Measurements from ENCODE around the gene NFKBIA. TPM values are rescaled to one million over a fixed set of nuclear protein-coding genes. Genes with fewer than 3 reads are reported as not detected.
A peak's percentile ranks its signal among the peaks of the same experiment; 100 is the strongest.
"Not testable (repeated sequence)": the region's sequence is repeated elsewhere in the genome, so short reads cannot be mapped to it uniquely, and the experiment has no call there.

Gene NFKBIA
- total RNA-seq, 2 experiments from 2014 or later = 102 to 109 TPM

DNA sequence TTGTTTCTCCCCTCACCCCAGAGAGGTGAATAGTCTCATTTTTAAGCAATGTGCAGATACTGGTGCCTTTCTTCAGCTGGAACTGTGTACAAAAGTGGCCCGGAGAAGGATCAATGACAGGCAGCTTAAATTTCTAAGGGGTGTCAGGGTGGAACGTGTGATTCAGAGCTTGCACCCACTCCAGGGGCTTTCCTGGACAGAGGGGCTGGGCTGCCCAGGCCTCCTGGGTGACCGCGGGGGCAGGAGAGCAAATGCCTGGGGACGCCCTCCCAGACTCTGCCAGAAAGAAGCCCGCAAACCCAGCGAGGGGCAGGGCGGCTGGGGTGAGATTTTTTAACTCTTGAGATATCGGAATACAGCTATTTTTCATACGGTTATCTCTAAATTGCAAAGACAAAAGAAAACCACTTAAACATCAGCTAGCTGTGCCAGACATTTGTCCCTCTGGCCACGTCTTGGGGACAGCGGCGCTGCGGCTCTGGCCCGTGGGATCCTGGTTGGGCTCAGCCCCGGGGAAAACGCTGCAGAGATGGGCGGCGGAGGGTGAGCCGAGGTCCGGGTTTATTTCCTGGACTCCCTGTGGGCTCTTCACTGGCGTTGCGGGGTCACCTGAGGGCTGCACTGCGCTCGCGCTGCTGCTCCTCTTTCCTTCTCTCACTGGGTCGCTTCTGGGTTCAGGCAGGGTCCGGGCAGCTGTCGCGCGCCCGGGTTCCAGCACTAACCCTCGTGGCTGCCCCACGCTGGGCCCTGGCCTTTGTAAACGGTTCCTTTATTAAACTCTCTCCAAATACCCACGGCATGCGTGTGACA is 35.8 kb downstream of the NFKBIA start:
- Mint-ChIP-seq H3K27me3 (no peaks in the 10 kb centered on the region), H3K4me1 (peaks cover 33% of the 10 kb centered on the region), H3K36me3 (ENCODE audit: low read depth) (no peaks in the 10 kb centered on the region), H3K27ac (no peak overlapping the region), H3K9me3 (peaks cover 10% of the 10 kb centered on the region), H3K4me3 (no peak overlapping the region)
- no peak for DNase-seq
- CTCF ChIA-PET = interaction anchor here (1.3 to 1.4 kb wide), 2 partner anchors 30 to 53 kb away, joined by 3 to 4 read pairs; no protein-coding TSS in a partner anchor
- POLR2A ChIA-PET = interaction anchor here (0.9 to 1.6 kb wide), 2 partner anchors 8 to 35 kb away, joined by 3 to 9 read pairs; partner anchors contain the start of gene NFKBIA

DNA sequence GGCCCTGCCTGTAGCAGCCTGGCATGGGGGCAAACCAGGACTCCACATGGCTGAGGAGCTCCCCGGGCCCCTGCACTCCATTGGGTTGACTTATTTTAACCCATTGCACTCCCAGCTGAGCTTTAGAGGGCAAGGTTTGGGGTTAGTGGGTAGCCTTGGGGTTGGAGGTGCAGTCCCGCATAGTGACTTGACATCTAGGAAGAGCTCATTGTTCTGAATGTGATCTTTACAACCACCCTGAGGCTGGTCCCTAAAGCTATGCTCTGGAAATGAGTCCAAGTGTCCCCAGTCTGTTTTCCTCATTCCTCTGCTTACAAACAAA is 36.4 kb downstream of the NFKBIA start:
- Mint-ChIP-seq H3K4me1 (peaks cover 33% of the 10 kb centered on the region), H3K9me3 (peaks cover 10% of the 10 kb centered on the region), H3K4me3 (no peak overlapping the region), H3K36me3 (ENCODE audit: low read depth) (no peaks in the 10 kb centered on the region), H3K27ac (no peak overlapping the region), H3K27me3 (no peaks in the 10 kb centered on the region)
- ChIA-PET CTCF (interaction anchor here (1.3 to 1.4 kb wide), 2 partner anchors 30 to 54 kb away, joined by 3 to 4 read pairs; no protein-coding TSS in a partner anchor), POLR2A (interaction anchor here (0.8 to 2.2 kb wide), 5 partner anchors 8 to 76 kb away, joined by 3 to 9 read pairs (median 4); partner anchors contain the start of genes NFKBIA and PSMA6)
- no peak for DNase-seq

DNA sequence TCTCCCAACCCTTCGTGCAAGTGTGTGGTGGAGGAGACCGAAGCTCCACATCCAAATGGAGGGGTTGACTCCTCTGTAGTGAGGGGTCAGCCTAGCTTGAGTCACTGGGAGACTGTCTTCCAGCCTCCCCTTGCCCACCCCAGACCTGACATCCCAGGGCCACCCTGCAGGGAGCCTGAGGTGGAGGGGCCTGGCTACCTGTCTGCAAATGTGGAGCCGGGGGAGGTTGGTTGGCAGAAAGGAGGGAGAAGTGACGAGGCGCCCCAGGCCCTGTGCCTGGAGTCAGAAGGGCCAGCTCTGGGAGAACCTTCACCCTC is 37.5 kb downstream of the NFKBIA start:
- no peak for DNase-seq
- Mint-ChIP-seq H3K9me3 (peaks cover 10% of the 10 kb centered on the region), H3K4me3 (no peak overlapping the region), H3K27ac (no peak overlapping the region), H3K36me3 (ENCODE audit: low read depth) (no peaks in the 10 kb centered on the region), H3K27me3 (no peaks in the 10 kb centered on the region), H3K4me1 (peaks cover 33% of the 10 kb centered on the region)
- CTCF ChIA-PET = interaction anchor here (1.1 kb wide), 1 partner anchor 83 kb away, joined by 3 read pairs; no protein-coding TSS in a partner anchor
- POLR2A ChIA-PET = interaction anchor here (2.2 to 2.6 kb wide), 2 partner anchors 36 to 75 kb away, joined by 6 to 26 read pairs; partner anchors contain the start of genes NFKBIA and PSMA6

DNA sequence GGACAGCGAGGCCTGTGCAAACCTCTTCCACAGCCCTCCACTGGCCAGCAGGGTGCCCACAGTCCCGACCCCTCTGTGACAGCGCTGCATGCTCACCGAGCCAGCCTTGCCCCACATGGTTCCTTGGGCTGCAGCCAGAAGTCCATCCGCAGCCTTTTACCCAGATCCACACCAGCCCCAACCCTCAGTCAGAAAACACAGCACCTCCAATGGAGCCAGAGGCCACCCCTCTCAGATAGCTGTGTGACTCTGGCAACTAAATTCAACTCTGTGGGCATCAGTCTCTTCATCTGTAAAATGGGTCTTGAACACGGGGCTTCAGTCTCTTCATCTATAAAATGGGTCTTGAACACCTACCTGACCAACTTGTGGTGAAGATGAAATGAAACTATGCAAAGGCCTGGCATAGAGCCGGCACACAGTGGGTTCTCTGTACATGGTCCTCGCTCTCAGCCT is 38.0 kb downstream of the NFKBIA start:
- Mint-ChIP-seq H3K27me3 (no peaks in the 10 kb centered on the region), H3K4me1 (peaks cover 33% of the 10 kb centered on the region), H3K27ac (no peak overlapping the region), H3K36me3 (ENCODE audit: low read depth) (no peaks in the 10 kb centered on the region), H3K4me3 (no peak overlapping the region), H3K9me3 (peaks cover 10% of the 10 kb centered on the region)
- ChIA-PET CTCF (interaction anchor here (1.1 kb wide), 1 partner anchor 83 kb away, joined by 3 read pairs; no protein-coding TSS in a partner anchor), POLR2A (interaction anchor here (1.6 to 2.6 kb wide), 3 partner anchors 8 to 75 kb away, joined by 4 to 26 read pairs (median 6); partner anchors contain the start of genes NFKBIA and PSMA6)
- DNase-seq = no peak

DNA sequence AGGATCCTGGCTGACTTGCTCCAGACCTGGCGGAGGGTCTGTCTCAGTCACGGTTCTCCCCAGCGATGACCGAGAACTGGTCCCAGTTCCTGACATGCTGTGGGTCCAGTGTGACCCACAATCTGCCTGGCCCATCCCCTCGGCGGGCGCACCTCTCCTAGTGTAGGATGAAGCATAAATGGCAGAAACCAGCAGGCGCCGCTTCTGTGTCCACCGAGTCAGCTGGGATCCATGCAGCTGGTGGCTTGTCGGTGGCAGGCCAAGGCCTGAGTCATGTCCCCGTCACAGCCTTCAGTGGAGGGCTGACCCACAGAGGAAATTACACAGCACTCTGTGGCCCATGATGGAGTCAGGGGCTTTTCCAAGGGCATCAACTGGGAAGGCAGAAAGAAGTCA is 38.5 kb downstream of the NFKBIA start:
- Mint-ChIP-seq H3K4me3 (no peak overlapping the region), H3K9me3 (peaks cover 6% of the 10 kb centered on the region), H3K36me3 (ENCODE audit: low read depth) (no peaks in the 10 kb centered on the region), H3K27me3 (no peaks in the 10 kb centered on the region), H3K4me1 (peaks cover 33% of the 10 kb centered on the region), H3K27ac (peak overlapping the region; percentile 66)
- POLR2A ChIA-PET = interaction anchor here (1.2 to 2.6 kb wide), 9 partner anchors 8 to 80 kb away, joined by 4 to 26 read pairs (median 7); partner anchors contain the start of genes NFKBIA and PSMA6
- CTCF ChIA-PET = interaction anchor here (1.2 to 1.7 kb wide), 4 partner anchors 33 to 74 kb away, joined by 3 to 11 read pairs (median 4); partner anchors contain the start of genes NFKBIA and PSMA6
- peak; percentile 36 for DNase-seq

DNA sequence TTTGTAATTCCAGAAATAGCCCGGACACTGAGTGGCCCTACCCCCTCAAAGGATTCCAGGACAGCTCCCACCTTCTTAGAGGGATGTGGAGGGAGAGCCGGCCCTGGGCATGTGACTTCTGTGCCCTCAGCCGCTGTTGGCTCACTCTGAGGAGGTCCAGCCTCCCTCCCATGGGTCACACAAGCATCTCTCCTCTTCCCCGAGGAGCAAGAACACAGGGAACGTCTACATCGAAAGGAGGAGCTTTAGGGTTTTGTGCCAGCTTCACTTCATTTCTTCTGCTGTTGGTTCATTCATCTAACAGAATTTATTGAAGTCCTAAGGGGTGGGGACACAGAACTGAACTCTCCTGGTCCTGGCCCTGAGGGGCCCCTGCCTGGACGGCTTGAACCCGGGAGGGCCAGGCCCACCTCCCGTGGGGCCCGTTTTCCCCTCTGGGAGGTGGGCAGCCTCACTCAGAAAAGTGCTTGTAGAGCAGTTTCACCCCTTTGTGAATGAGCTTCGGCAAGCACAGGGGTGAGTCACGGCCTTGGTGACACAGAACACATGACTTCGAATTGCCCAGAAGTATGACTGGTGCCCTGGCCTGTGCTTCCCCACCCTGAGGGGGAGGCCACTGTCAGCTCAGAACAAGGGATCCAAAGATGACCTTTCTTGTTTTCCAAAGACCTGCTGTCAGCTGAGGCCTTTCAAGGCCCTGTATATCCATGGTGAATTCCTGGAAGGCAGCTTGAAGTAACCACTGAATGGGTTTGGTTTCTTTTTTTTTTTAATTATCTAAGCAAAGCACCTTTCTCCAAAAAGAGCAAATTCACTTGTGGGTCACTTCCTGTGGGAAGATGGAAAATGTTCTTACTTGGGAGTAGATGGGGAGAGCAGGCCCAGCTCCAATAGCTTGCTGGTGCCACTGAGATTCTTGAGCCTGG is 39.2 kb downstream of the NFKBIA start:
- no peaks in the 10 kb centered on the region for H3K27me3 Mint-ChIP-seq
- peaks cover 33% of the 10 kb centered on the region for H3K4me1 Mint-ChIP-seq
- no peaks in the 10 kb centered on the region for H3K36me3 Mint-ChIP-seq (ENCODE audit: low read depth)
- ChIA-PET POLR2A (interaction anchor here (0.5 to 2.6 kb wide), 9 partner anchors 9 to 80 kb away, joined by 3 to 26 read pairs (median 7); partner anchors contain the start of genes NFKBIA and PSMA6), CTCF (interaction anchor here (1.2 to 1.7 kb wide), 5 partner anchors 9 to 73 kb away, joined by 3 to 11 read pairs (median 3); partner anchors contain the start of genes NFKBIA and PSMA6)
- no peak overlapping the region for H3K4me3 Mint-ChIP-seq
- peak overlapping the region; percentile 66 for H3K27ac Mint-ChIP-seq
- DNase-seq = peak; percentile 76
- H3K9me3 Mint-ChIP-seq = no peaks in the 10 kb centered on the region

DNA sequence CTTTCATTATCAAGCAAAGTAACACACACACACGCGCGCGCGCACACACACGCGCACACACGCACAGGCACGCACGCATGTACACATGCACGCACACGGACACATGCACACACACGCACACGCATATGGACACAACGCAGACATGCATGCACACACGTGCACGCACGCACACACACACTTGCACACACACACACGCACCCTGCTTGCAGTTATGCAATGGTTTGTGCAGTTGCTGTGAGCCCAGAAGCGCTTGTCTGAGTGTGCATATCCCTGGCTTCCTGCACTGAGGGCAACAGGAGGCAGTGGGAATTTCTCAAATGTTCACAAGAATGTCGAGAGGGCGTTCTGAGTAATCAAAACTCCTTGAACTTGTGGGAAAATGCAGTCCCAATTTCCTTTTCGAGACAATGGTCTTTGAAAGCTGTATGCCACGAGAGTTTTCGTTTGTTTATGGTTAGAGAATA is 41.6 kb downstream of the NFKBIA start:
- Mint-ChIP-seq H3K27me3 (no peaks in the 10 kb centered on the region), H3K4me3 (no peak overlapping the region), H3K4me1 (peaks cover 26% of the 10 kb centered on the region), H3K9me3 (no peaks in the 10 kb centered on the region), H3K36me3 (ENCODE audit: low read depth) (no peaks in the 10 kb centered on the region), H3K27ac (no peak overlapping the region)
- ChIA-PET CTCF (no interaction called here), POLR2A (no interaction called here)
- no peak for DNase-seq

DNA sequence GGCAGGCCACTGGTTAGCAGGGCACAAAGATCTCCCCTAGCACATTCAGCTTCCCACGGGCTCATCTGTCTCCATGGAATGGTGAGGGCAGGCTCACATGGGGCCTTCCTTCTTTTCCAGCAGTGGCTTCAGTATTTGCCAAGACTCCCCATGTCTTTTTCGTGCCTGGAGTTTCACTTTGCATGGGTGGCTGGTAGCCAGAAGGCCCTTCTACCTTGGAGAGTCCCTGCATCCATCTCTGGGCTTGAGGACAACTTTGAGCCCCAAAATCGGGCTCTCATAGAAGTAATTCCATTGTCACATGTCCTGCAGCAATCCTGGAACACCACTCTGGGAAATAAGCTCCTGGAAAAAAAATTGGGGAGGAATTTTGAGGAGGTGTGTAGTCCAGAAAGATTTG is 42.1 kb downstream of the NFKBIA start:
- ChIA-PET CTCF (no interaction called here), POLR2A (no interaction called here)
- Mint-ChIP-seq H3K4me1 (peaks cover 23% of the 10 kb centered on the region), H3K36me3 (ENCODE audit: low read depth) (no peaks in the 10 kb centered on the region), H3K9me3 (no peaks in the 10 kb centered on the region), H3K4me3 (no peak overlapping the region), H3K27me3 (no peaks in the 10 kb centered on the region), H3K27ac (no peak overlapping the region)
- DNase-seq = no peak

DNA sequence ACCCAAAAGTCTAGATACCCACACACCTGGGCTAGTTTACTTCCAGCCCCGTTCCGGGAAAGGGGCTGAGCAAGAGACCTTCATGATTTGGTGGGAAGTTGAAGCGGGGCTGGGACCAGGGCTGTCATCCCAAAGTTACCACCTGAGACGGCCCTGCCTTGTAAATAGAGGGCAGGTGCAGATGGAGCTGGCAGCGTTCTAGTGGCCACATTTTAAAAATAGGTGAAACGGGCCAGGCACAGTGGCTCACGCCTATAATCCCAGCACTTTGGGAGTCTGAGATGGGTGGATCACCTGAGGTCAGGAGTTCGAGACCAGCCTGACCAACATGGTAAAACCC is 43.4 kb downstream of the NFKBIA start:
- Mint-ChIP-seq H3K36me3 (ENCODE audit: low read depth) (no peaks in the 10 kb centered on the region), H3K4me1 (peaks cover 18% of the 10 kb centered on the region), H3K27ac (no peak overlapping the region), H3K9me3 (no peaks in the 10 kb centered on the region), H3K4me3 (no peak overlapping the region), H3K27me3 (no peaks in the 10 kb centered on the region)
- DNase-seq = no peak
- POLR2A ChIA-PET = no interaction called here
- CTCF ChIA-PET = no interaction called here

DNA sequence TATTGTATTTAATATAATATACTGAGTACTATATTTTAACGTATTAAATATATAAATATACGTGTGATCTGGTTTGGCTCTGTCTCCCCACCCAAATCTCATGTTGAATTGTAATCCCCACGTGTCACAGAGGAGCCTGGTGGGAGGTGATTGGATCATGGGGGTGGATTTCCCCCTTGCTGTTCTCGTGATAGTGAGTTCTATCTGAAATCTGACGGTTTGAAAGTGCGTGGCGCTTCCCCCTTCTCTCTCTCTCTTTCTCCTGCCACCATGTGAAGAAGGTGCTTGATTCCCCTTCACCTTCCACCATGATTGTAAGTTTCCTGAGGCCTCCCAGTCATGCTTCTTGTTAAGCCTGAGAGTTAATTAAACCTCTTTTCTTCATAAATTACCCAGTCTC is 44.9 kb downstream of the NFKBIA start:
- POLR2A ChIA-PET; H3K9me3 Mint-ChIP-seq; H3K27me3 Mint-ChIP-seq; H3K4me3 Mint-ChIP-seq; CTCF ChIA-PET; H3K27ac Mint-ChIP-seq; H3K36me3 Mint-ChIP-seq (ENCODE audit: low read depth); DNase-seq: not testable (repeated sequence)
- peaks cover 11% of the 10 kb centered on the region for H3K4me1 Mint-ChIP-seq

DNA sequence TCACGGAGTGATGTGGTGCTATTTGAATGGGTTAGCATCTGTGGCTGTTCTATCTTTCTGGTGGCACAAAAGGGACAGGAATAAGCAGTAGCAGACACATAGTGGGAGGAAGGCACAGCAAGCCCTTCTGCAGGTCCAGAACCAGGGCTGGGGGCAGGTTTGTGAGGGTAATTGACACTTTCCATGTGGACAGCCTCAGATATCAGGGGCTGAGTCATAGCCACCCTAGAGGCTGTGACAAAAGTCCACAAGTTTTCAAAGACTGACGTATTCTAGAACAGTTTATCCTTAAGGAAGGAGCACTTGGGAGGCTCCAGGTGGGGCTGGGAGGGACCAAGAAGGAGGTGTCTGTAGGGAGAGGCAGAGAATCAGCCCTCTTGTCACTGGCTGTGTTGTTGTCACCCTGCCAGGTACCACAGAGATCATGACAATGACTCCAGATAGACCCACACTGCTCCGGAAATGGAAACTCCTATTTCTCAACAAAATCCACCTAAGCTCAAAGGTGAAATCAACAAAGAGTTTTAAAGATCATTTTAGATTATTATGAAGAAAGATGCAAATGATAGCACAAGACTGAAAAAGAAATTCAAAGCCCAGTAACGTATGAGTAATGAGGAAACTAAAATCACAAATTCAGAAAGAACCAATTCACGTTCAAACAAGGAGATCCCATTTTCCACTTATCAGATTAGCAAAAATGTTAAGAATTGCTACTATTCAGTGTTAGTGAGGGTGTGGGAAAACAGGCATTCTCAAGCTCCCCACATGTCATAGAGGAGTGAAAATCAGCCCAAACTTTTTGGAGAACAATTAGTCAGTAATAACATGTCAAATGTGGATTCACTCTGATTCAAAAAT is 48.3 kb downstream of the NFKBIA start:
- ChIA-PET POLR2A (interaction anchor here (1.0 to 2.0 kb wide), 2 partner anchors 9 to 18 kb away, joined by 4 to 7 read pairs; no protein-coding TSS in a partner anchor), CTCF (no interaction called here)
- H3K9me3 Mint-ChIP-seq = no peaks in the 10 kb centered on the region
- peaks cover 14% of the 10 kb centered on the region for H3K4me1 Mint-ChIP-seq
- no peak overlapping the region for H3K4me3 Mint-ChIP-seq
- H3K27ac Mint-ChIP-seq = peak overlapping the region; percentile 31
- no peak for DNase-seq
- H3K36me3 Mint-ChIP-seq (ENCODE audit: low read depth) = no peaks in the 10 kb centered on the region
- no peaks in the 10 kb centered on the region for H3K27me3 Mint-ChIP-seq

DNA sequence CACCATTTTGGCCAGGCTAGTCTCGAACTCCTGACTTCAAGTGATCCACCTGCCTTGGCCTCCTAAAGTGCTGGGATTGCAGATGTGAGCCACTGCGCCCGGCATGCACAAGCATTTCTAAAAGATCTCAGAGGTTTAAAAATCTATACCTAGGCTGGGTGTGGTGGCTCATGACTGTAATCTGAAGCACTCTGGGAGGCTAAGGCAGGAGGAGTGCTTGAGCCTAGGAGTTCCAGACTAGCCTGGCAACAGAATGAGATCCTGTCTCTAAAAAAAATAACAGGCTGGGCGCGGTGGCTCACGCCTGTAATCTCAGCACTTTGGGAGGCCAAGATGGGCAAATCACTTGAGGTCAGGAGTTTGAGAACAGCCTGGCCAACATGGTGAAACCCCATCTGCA is 49.3 kb downstream of the NFKBIA start:
- H3K27me3 Mint-ChIP-seq; H3K36me3 Mint-ChIP-seq (ENCODE audit: low read depth); H3K4me3 Mint-ChIP-seq; DNase-seq; CTCF ChIA-PET; H3K27ac Mint-ChIP-seq; H3K9me3 Mint-ChIP-seq: not testable (repeated sequence)
- H3K4me1 Mint-ChIP-seq = peaks cover 14% of the 10 kb centered on the region
- POLR2A ChIA-PET = interaction anchor here (2.0 kb wide), 1 partner anchor 10 kb away, joined by 7 read pairs; no protein-coding TSS in a partner anchor
